GM21528 (cell line): ENCODE data around the gene FNDC3B.

Experiments used
- ATAC-seq: cut with Tn5 transposase; IDR thresholded peaks from one replicate; pipeline ENCODE4 v1.9.1; 2021; ENCODE audit warnings: mild to moderate bottlenecking, moderate library complexity; ENCODE audit not compliant: unreplicated experiment, low FRiP score

Gene FNDC3B

DNA sequence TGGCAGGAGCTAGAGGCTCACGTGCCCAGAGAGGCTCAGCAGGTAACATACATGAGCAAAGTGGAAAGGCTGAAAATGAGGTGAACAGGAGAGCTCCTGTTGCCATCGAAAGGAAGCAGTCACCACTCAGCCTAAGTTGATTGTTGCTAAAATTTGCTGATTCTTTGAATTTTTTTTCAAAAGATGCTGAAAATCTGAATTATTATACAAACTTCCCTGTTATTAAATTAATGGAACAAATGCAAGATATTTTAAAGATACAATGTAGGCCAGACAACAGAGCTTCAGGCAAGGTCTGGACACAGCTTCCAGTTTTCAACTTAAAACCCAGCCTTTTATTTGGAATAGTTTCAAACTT lies 257.6 kb downstream of the FNDC3B start:
- no peak for ATAC-seq

DNA sequence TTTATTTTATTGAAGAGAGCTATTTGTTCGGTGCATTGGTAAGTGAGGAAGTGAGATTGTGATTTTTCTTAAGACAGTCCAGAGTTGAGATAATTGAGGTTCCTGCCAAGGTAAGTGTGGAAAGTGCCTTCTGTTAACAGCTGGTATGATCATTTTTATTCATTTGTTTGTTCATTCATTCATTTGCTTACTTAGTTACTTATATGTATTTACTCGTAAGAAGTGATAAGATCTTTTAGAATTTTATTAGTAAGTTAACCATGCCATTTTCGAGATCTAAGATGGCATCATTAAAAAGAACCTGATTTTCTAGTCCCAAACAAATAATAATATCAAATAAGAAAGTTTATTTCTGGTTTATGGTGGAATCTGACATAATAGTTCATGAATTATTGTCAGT lies 258.9 kb downstream of the FNDC3B start:
- no peak for ATAC-seq

DNA sequence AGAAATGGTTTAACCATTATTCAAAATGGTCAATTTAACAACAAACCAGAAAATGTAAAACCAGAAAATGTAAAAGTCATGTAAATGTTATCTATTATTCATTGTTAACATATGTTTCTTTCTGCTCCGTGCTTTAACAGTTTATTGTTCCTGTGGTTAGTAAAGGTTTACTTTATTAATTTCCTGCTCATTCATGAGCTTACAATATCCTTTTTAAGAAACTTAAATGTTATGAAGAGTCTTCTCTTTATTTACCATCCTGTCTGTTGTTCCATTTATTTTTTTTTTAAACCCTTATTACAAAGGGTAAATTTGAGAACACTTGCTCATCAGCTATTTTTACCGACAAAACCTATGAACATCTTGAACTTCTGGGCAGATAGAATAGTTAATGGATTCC lies 260.8 kb downstream of the FNDC3B start:
- ATAC-seq = no peak

GRCh38 chr3:172300862-172301261 lies 261.5 kb downstream of the FNDC3B start:
- no peak for ATAC-seq

DNA sequence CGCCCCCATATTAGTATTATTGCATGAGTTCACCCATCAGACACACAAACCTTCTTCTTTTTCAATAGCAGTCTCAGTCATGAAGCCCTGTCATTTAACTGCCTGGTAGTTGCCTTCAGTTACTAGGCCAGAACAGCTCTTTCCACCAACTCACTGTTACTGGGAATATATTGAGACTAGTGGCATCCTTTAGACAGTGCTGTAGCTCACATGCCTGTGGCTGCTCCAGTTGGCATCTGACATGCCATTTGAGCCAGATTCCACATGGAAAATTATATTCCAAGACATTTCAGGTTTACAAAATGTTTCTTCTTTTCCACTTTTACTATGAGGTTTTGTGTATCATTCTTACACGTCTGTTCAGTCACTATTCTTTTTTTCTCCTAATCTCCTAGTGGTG lies 262.8 kb downstream of the FNDC3B start:
- no peak for ATAC-seq

GRCh38 chr3:172303181-172303580 lies 263.8 kb downstream of the FNDC3B start:
- ATAC-seq = no peak

- no peak for ATAC-seq
These were observed 264.7 kb downstream of the FNDC3B start for GRCh38 chr3:172303941-172304558.

DNA sequence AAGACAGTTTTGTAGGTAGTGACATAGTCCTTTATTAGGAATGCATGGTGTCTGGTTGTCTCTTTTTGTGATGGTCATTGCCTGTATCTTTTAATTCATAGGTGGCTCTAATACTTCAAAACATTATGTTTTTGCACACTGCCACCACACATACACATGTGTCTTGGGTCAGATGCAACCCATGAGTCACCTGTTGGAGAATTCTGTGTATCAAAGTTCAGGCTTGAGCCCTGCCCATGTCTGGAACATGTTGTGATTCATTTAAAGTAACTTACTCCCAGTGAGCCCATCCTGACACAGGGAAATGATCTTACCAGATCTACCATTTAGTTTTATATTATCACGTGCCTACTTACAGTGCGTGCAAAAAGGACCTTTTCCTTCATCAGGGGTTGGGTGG lies 266.2 kb downstream of the FNDC3B start:
- ATAC-seq = no peak

GRCh38 chr3:172305974-172306373 lies 266.6 kb downstream of the FNDC3B start:
- ATAC-seq = no peak

GRCh38 chr3:172307141-172307560 lies 267.8 kb downstream of the FNDC3B start:
- no peak for ATAC-seq

DNA sequence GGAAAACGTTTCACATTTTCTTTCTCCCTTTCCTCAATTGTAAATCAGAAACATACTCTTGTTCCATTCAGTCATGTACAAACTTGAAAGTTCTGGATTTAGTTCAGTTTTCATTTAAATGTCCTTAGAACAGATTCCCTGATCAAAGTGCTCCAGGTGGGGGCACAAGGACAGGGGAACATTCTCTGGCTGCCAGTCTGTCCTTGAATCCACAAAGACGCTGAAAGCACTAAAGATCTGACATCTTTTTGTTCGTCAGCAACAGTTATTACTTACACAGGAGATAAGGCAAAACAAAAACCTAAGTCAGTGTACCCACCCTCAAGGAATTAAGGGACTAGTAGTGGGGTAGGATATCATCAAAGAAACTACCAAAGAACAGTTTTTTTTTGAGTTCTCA lies 269.7 kb downstream of the FNDC3B start:
- ATAC-seq = no peak

DNA sequence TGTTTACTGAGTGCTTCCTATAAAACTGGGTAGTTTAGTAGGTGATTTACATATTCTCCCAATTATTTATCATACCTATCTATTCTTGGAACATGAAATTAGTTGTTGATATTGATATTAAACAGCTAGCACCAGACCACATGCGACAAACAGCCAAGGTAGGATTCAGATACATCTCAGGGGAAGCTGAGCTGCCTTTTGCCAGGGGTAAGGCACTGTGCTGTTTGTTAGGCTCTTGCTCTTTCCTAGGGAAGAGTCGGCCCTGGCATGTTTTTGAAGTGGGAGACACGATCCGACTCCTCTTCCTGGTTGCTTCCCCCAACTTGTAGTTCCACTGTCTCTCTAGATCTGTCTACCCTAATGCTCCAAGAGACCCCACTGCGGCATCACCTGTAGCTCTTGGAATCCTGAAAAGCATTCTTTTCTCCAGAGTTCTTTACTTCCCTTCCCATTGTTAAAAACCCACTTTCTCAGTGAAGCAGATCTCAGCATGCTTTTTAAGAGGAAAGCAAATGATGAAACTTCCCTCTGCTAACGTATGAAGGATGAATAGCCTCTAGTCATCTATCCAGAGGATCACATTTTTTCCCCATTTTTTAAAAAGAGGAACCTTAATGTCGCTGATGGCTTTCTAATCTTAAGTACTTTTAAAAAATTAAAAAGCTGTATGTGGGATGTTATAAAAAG lies 270.5 kb downstream of the FNDC3B start:
- no peak for ATAC-seq

GRCh38 chr3:172310428-172310760 lies 271.0 kb downstream of the FNDC3B start:
- ATAC-seq = no peak

- ATAC-seq = no peak
These were observed 271.8 kb downstream of the FNDC3B start for GRCh38 chr3:172311217-172311616.

DNA sequence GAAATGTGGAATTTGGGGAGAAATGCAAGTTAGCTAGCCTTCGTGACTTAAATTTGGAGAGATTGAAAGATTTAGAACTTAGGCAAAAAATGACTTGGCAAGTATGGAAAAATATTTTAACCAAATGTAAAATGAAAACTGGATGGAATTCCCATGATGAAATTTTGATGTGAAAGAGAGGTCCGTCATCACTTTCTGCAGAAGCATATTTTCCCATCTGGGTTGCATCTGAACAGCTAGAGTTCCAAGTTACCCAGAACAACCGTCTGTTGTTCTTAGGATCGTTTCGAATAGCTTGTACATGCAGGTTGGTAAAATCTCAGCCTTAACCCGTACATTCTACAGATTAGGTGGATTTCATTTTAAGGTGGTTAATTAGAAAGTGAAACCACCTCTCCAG lies 272.6 kb downstream of the FNDC3B start:
- ATAC-seq = no peak

- no peak for ATAC-seq
These were observed 273.3 kb downstream of the FNDC3B start for GRCh38 chr3:172312711-172313110.

- ATAC-seq = no peak
These were observed 274.3 kb downstream of the FNDC3B start for GRCh38 chr3:172313671-172314070.

DNA sequence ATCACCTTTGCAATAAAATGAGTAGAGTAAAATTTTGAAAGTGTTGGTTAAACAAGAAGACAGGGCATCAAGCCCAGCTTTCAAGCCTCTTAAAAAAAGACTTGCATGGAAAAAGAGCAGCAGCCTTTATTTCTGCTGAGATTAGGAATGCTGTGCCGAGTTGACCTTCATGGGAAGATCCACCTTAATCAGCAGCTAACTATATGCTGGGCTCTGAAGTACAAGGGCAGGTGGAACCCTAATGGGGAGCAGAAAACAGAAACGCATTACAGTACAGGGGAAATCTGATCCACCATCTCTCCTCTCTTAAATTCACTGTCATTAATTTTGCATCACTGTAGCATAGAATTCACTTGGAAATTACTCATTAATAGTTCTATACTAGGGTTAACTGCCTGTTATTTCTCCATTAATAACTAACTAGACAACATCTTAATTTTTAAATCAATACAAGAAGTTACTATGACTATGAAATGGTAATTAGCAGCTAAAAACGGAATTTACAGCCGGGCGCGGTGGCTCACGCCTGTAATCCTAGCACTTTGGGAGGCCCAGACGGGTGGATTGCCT lies 275.3 kb downstream of the FNDC3B start:
- ATAC-seq = no peak

DNA sequence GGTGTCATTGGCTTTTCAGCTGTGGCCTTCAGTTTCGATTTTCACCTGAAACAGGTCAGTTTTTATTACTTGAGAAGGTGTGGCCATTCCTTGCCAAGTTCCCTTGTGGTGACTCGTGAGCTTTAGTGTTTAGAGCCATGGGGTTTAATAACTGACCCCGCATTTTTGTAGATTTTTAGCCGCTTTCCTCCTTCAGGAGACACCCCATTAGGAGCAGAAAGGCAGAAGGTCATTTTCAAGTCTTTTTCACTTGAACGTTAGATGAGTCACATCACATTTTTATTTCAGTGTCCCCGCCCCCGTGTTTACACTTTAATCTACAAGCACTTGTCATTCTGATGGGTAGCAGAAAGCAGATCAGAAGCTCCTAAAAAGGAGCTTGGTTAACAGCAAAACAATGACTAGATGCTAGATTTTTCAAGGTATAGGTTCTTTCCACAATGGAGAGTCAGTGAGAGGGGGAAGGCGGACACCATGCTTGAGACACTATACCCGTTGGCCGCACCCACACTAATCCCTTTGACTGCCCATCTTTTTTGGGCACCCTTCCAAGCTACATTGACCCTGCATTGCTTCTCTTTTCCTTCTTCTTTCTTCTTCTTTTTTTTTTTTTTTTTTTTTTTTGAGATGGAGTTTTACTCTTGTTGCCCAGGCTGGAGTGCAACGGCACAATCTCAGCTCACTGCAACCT lies 276.2 kb downstream of the FNDC3B start:
- no peak for ATAC-seq

GRCh38 chr3:172316758-172317157 lies 277.4 kb downstream of the FNDC3B start:
- no peak for ATAC-seq

DNA sequence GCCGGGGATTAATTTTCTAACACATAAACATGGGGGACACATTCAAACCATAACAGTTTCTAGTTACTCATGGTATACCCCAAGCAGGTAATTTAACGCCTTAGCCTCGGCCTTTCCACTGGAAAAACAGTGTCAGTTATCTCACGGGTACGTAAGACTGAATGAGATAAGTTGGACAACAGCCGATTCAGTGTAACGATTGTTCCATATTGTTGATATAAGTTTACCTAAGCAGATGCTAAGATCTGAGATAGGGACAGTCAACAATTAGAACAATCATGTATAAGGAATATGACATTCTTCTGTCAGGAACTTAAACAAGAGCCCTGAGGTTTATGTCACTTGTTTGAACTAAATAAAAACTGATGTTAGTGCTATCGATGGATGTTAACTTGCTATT lies 278.1 kb downstream of the FNDC3B start:
- no peak for ATAC-seq

GRCh38 chr3:172317984-172318383 lies 278.6 kb downstream of the FNDC3B start:
- no peak for ATAC-seq
